H9 (cell line): ENCODE measurements around the gene ZNF653. TPM values are rescaled to one million over a fixed set of nuclear protein-coding genes. Genes with fewer than 3 reads are reported as not detected.
A peak's percentile ranks its signal among the peaks of the same experiment; 100 is the strongest.

ENCODE experiments used
- DNase-seq: peaks from one replicate; pipeline ENCODE4 v3.0.0-alpha.2; 2017
- H2AFZ ChIP-seq: one replicate; pipeline ENCODE4 v1.6.1; 2013; ENCODE audit warnings: mild to moderate bottlenecking, low read length, control low read depth, moderate library complexity
- H2AK5ac ChIP-seq: 2 replicates; pipeline ENCODE4 v1.6.1; 2013; ENCODE audit warnings: low read length, control low read depth, mixed read lengths; ENCODE audit not compliant: insufficient read length
- H2BK120ac ChIP-seq: one replicate; pipeline ENCODE4 v1.6.1; 2013; ENCODE audit warnings: low read depth, mild to moderate bottlenecking, low read length, control low read depth, inconsistent platforms; ENCODE audit not compliant: poor library complexity, severe bottlenecking
- H2BK12ac ChIP-seq: 2 replicates; pipeline ENCODE4 v1.6.1; 2013; ENCODE audit warnings: low read length, control low read depth, mixed read lengths, low read depth; ENCODE audit not compliant: insufficient read length
- H2BK15ac ChIP-seq: 2 replicates; pipeline ENCODE4 v1.6.1; 2013; ENCODE audit warnings: low read depth, low read length, control low read depth
- H2BK20ac ChIP-seq: one replicate; pipeline ENCODE4 v1.6.1; 2013; ENCODE audit warnings: low read depth, mild to moderate bottlenecking, low read length, control low read depth, inconsistent platforms; ENCODE audit not compliant: poor library complexity, severe bottlenecking
- H2BK5ac ChIP-seq: 2 replicates; pipeline ENCODE4 v1.6.1; 2013; ENCODE audit warnings: low read length, control low read depth, mixed read lengths; ENCODE audit not compliant: insufficient read length
- H3K14ac ChIP-seq: 2 replicates; pipeline ENCODE4 v1.6.1; 2013; ENCODE audit warnings: low read length, control low read depth; ENCODE audit not compliant: insufficient read depth
- H3K18ac ChIP-seq: 2 replicates; pipeline ENCODE4 v1.6.1; 2013; ENCODE audit warnings: low read depth, mild to moderate bottlenecking, mixed read lengths, low read length, control low read depth; ENCODE audit not compliant: insufficient read length
- H3K23ac ChIP-seq: 2 replicates; pipeline ENCODE4 v1.6.1; 2013; ENCODE audit warnings: low read length, control low read depth, mixed read lengths, low read depth; ENCODE audit not compliant: insufficient read length
- H3K23me2 ChIP-seq: 2 replicates; pipeline ENCODE4 v1.6.1; 2013; ENCODE audit warnings: low read depth, mild to moderate bottlenecking, mixed read lengths, low read length, control low read depth; ENCODE audit not compliant: insufficient read length, poor library complexity, severe bottlenecking
- H3K27ac ChIP-seq: 2 replicates; pipeline ENCODE4 v1.5.1; 2013; ENCODE audit warnings: low read length, control low read depth, mixed read lengths, low read depth; ENCODE audit not compliant: insufficient read length
- H3K27me3 ChIP-seq: 2 replicates; pipeline ENCODE4 v1.6.1; 2013; ENCODE audit warnings: low read length, control low read depth, inconsistent platforms; ENCODE audit not compliant: insufficient read depth
- H3K4ac ChIP-seq: 2 replicates; pipeline ENCODE4 v1.6.1; 2013; ENCODE audit warnings: low read depth, mild to moderate bottlenecking, control low read depth, inconsistent platforms, low read length, moderate library complexity
- H3K4me1 ChIP-seq: 2 replicates; pipeline ENCODE4 v1.6.1; 2013; ENCODE audit warnings: low read length, control low read depth, inconsistent platforms; ENCODE audit not compliant: insufficient read depth
- H3K4me2 ChIP-seq: 2 replicates; pipeline ENCODE4 v1.6.1; 2013; ENCODE audit warnings: low read length, control low read depth, mixed read lengths; ENCODE audit not compliant: insufficient read length, insufficient read depth
- H3K56ac ChIP-seq: 2 replicates; pipeline ENCODE4 v1.6.1; 2013; ENCODE audit warnings: low read depth, mild to moderate bottlenecking, mixed read lengths, low read length, control low read depth; ENCODE audit not compliant: insufficient read length
- H3K79me1 ChIP-seq: 2 replicates; pipeline ENCODE4 v1.6.1; 2013; ENCODE audit warnings: low read depth, mild to moderate bottlenecking, moderate library complexity, low read length, control low read depth, inconsistent platforms; ENCODE audit not compliant: insufficient read depth, poor library complexity, severe bottlenecking
- H3K79me2 ChIP-seq: 2 replicates; pipeline ENCODE4 v1.6.1; 2013; ENCODE audit warnings: low read length, control low read depth, inconsistent platforms; ENCODE audit not compliant: insufficient read depth
- H3K9ac ChIP-seq: 2 replicates; pipeline ENCODE4 v1.6.1; 2013; ENCODE audit warnings: low read length, control low read depth, mixed read lengths; ENCODE audit not compliant: insufficient read length; ENCODE audit errors: extremely low read depth
- H3K9me3 ChIP-seq: one replicate; pipeline ENCODE4 v1.6.1; 2013; ENCODE audit warnings: low read depth, low read length, inconsistent platforms; ENCODE audit not compliant: control insufficient read depth
- H3T11ph ChIP-seq: one replicate; pipeline ENCODE4 v1.6.1; 2013; ENCODE audit warnings: mild to moderate bottlenecking, low read length, control low read depth, inconsistent platforms
- H4K20me1 ChIP-seq: one replicate; pipeline ENCODE4 v1.6.1; 2013; ENCODE audit not compliant: control insufficient read depth, insufficient read length, insufficient read depth
- H4K5ac ChIP-seq: 2 replicates; pipeline ENCODE4 v1.6.1; 2013; ENCODE audit warnings: low read depth, mild to moderate bottlenecking, mixed read lengths, low read length, control low read depth; ENCODE audit not compliant: insufficient read length
- H4K8ac ChIP-seq: replicated peaks from 2 replicates; pipeline ENCODE4 v1.6.1; 2013; ENCODE audit warnings: low read length, control low read depth, mixed read lengths, low read depth; ENCODE audit not compliant: insufficient read length
- H4K91ac ChIP-seq: 2 replicates; pipeline ENCODE4 v1.6.1; 2013; ENCODE audit warnings: low read depth, mild to moderate bottlenecking, moderate library complexity, mixed read lengths, low read length, control low read depth; ENCODE audit not compliant: insufficient read length
- H3K27ac Mint-ChIP-seq, 3 experiments: 2 replicates in 2 of 3; 3 replicates in 1 of 3; pipeline ENCODE4 v1.8.0; 2020 to 2021; ENCODE audit warnings: mixed read lengths in 3 of 3, mild to moderate bottlenecking in 1 of 3, moderate library complexity in 1 of 3
- H3K27me3 Mint-ChIP-seq: 2 replicates; pipeline ENCODE4 v1.8.0; 2021; ENCODE audit warnings: low read depth, mild to moderate bottlenecking, moderate library complexity, mixed read lengths
- H3K36me3 Mint-ChIP-seq, 3 experiments: 2 replicates in 2 of 3; 3 replicates in 1 of 3; pipeline ENCODE4 v1.8.0; 2020 to 2021; ENCODE audit warnings: low read depth in 3 of 3, mixed read lengths in 3 of 3; ENCODE audit not compliant: insufficient read depth in 1 of 3
- H3K4me1 Mint-ChIP-seq, 2 experiments: 2 replicates each; pipeline ENCODE4 v1.8.0; 2020; ENCODE audit warnings: mixed read lengths in 2 of 2
- H3K4me3 Mint-ChIP-seq, 2 experiments: 2 replicates in 1 of 2; 3 replicates in 1 of 2; pipeline ENCODE4 v1.8.0; 2020 to 2021; ENCODE audit warnings: mild to moderate bottlenecking in 2 of 2, mixed read lengths in 2 of 2, moderate library complexity in 1 of 2
- H3K9me3 Mint-ChIP-seq, 2 experiments: 2 replicates in 1 of 2; 3 replicates in 1 of 2; pipeline ENCODE4 v1.8.0; 2020; ENCODE audit warnings: mild to moderate bottlenecking in 2 of 2, mixed read lengths in 2 of 2, moderate library complexity in 1 of 2
- CTCF ChIP-seq: fragments of 200-600 bp; sonication (generic); conservative IDR thresholded peaks from 3 replicates; pipeline ENCODE4 v1.8.0; 2021; ENCODE audit warnings: antibody characterized with exemption, mild to moderate bottlenecking
- WGBS: extraction: QIAGEN DNeasy Blood & Tissue Kit; methylation state at CpG from one replicate; pipeline ENCODE4 v1.1.7; 2013; ENCODE audit warnings: missing lambda C conversion rate, low lambda C conversion rate, mixed read lengths; ENCODE audit not compliant: insufficient read length; ENCODE audit errors: extremely low coverage; 5-methylcytosine and 5-hydroxymethylcytosine counted together
- total RNA-seq: library from RNA; stranded (reverse); gene quantifications from 2 replicates; pipeline ENCODE4 v1.2.1, GENCODE V29; 2021

ZNF653 gene
- total RNA-seq, 1 experiment from 2014 or later, result 11.6 TPM

DNA sequence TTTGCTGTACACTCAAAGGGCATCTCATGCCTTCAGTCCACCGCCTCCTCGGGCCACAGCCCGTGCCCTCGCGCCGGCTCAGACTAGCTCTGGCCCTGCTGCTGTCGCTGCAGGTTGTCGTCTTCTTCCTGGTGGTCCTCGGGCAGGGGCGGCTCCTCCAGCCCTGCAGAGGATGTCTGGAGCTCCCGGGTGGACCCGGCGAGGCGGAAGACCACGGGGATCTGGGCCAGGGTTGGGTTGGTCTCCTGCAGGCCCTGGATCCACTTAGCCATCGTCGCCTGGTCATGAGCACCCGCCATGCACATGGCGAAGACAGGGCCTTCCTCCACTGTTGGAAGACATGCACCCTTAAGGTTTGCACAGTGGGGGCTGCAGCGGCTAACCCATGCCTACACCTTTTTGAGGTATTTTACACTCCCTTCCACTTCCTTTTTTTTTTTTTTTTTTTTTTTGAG lies 489 bp upstream of the ZNF653 start:
- Histone ChIP-seq H3K23me2 (peaks cover 5% of the 10 kb centered on the region), H2BK5ac (no peak overlapping the region), H2BK15ac (no peak overlapping the region; the same call in 1 of the 2 replicates), H2BK120ac (no peak overlapping the region), H3K56ac (no peak overlapping the region), H3K4me1 (no peaks in the 10 kb centered on the region), H3K79me2 (no peaks in the 10 kb centered on the region), H4K5ac (no peak overlapping the region), H3K23ac (no peak overlapping the region), H2AK5ac (no peak overlapping the region), H3T11ph (no peak overlapping the region), H3K27me3 (no peaks in the 10 kb centered on the region), H3K18ac (peak overlapping the region; percentile 68), H4K20me1 (no peaks in the 10 kb centered on the region), H2BK12ac (no peak overlapping the region), H4K8ac (no peak overlapping the region), H3K14ac (peak overlapping the region; percentile 88; the same call in 1 of the 2 replicates), H3K4me2 (peak overlapping the region; percentile 63), H2AFZ (no peak overlapping the region), H3K79me1 (no peaks in the 10 kb centered on the region), H3K9ac (peak overlapping the region; percentile 71), H3K9me3 (no peaks in the 10 kb centered on the region), H3K27ac (no peak overlapping the region), H4K91ac (no peak overlapping the region), H3K4ac (no peak overlapping the region), H2BK20ac (no peak overlapping the region)
- WGBS, result no CpG with 5 or more reads among the region's 20 CpGs
- Mint-ChIP-seq H3K27ac (peak overlapping the region in 2 of 3 experiments; percentile 81 to 96; a peak in 4 of 7 replicates), H3K4me3 (peak overlapping the region; percentile 81 to 90), H3K4me1 (peaks cover 10 to 13% of the 10 kb centered on the region in 2 experiments), H3K9me3 (no peaks in the 10 kb centered on the region), H3K27me3 (no peaks in the 10 kb centered on the region), H3K36me3 (peaks cover 0 to 9% (median 3%) of the 10 kb centered on the region in 3 experiments; a peak in 4 of 7 replicates)
- TF ChIP-seq CTCF, result no peak
- no peak for DNase-seq
